H1 (cell line): Measurements from ENCODE around the gene CDH9. TPM values are rescaled to one million over a fixed set of nuclear protein-coding genes. Genes with fewer than 3 reads are reported as not detected.

Source experiments
- CTCF ChIA-PET: fragments of 300-600 bp; sonication (Branson Sonifier 250); formaldehyde crosslinking; loops from one replicate; lab custom pipeline; 2021; ENCODE audit not compliant: partially characterized antibody; lab: Charles Lee
- POLR2A ChIA-PET: fragments of 300-600 bp; sonication (Branson Sonifier 250); formaldehyde crosslinking; loops from one replicate; lab custom pipeline; 2021; ENCODE audit warnings: inconsistent platforms; ENCODE audit not compliant: partially characterized antibody; lab: Charles Lee
- DNase-seq, 2 experiments: peaks; one replicate each; pipeline versions ENCODE4 v3.0.0 to v3.0.0-alpha.2; 2010 to 2022; ENCODE audit warnings: low spot score in 2 of 2, low read depth in 1 of 2, mixed read lengths in 1 of 2
- FAIRE-seq: peaks from 2 replicates; lab custom pipeline; 2011; peaks lifted over from hg19 to GRCh38; lab: Jason Lieb, UNC
- H2AFZ ChIP-seq: 2 replicates; pipeline ENCODE4 v1.8.1; 2012; ENCODE audit warnings: low read length, inconsistent platforms
- H2AK5ac ChIP-seq: 2 replicates; pipeline ENCODE4 v1.6.1; 2013; ENCODE audit warnings: low read depth, low read length
- H2BK120ac ChIP-seq: replicated peaks from 2 replicates; pipeline ENCODE3; 2013; ENCODE audit warnings: low read depth, low read length, inconsistent platforms
- H2BK12ac ChIP-seq: 2 replicates; pipeline ENCODE4 v1.6.1; 2013; ENCODE audit warnings: low read depth, low read length
- H2BK15ac ChIP-seq: 2 replicates; pipeline ENCODE4 v1.6.1; 2013; ENCODE audit warnings: low read length
- H2BK20ac ChIP-seq: 2 replicates; pipeline ENCODE4 v1.6.1; 2013; ENCODE audit warnings: low read length
- H2BK5ac ChIP-seq: 2 replicates; pipeline ENCODE4 v1.6.1; 2013; ENCODE audit warnings: low read depth, low read length
- H3K14ac ChIP-seq: 2 replicates; pipeline ENCODE4 v1.6.1; 2013; ENCODE audit warnings: inconsistent platforms; ENCODE audit not compliant: insufficient read length
- H3K18ac ChIP-seq: 2 replicates; pipeline ENCODE4 v1.6.1; 2013; ENCODE audit warnings: low read length; ENCODE audit errors: extremely low read depth
- H3K23ac ChIP-seq: 2 replicates; pipeline ENCODE4 v1.6.1; 2013; ENCODE audit warnings: inconsistent platforms; ENCODE audit not compliant: insufficient read length
- H3K23me2 ChIP-seq: 2 replicates; pipeline ENCODE4 v1.6.1; 2013; ENCODE audit warnings: low read depth, low read length
- H3K27ac ChIP-seq: 2 replicates; pipeline ENCODE4 v1.6.1; 2011; ENCODE audit warnings: low read depth, low read length, inconsistent platforms
- H3K27me3 ChIP-seq, 4 experiments: replicated peaks in 1 of 4; 1 replicate in 1 of 4; 2 replicates in 3 of 4; pipeline versions ENCODE4 v1.6.1 to v1.8.1; 2011 to 2013; ENCODE audit warnings: low read length in 3 of 4, mild to moderate bottlenecking in 3 of 4, inconsistent platforms in 2 of 4, mixed read lengths in 2 of 4, moderate library complexity in 1 of 4; ENCODE audit not compliant: control insufficient read depth in 3 of 4, insufficient read depth in 3 of 4; ENCODE audit errors: extremely low read depth in 1 of 4
- H3K36me3 ChIP-seq, 4 experiments: 2 replicates each; pipeline versions ENCODE4 v1.6.1 to v1.8.1; 2011 to 2013; ENCODE audit warnings: mild to moderate bottlenecking in 4 of 4, low read length in 3 of 4, moderate library complexity in 2 of 4, control low read depth in 1 of 4, inconsistent platforms in 1 of 4; ENCODE audit not compliant: insufficient read depth in 4 of 4, control insufficient read depth in 2 of 4
- H3K4ac ChIP-seq: replicated peaks from 2 replicates; pipeline ENCODE3; 2013; ENCODE audit warnings: low read length, low read depth, mixed read lengths, inconsistent platforms; ENCODE audit not compliant: insufficient read length
- H3K4me1 ChIP-seq, 4 experiments: replicated peaks in 1 of 4; 1 replicate in 1 of 4; 2 replicates in 3 of 4; pipeline versions ENCODE4 v1.6.1 to v1.8.1; 2011 to 2013; ENCODE audit warnings: low read length in 3 of 4, inconsistent platforms in 2 of 4, mixed read lengths in 1 of 4; ENCODE audit not compliant: insufficient read depth in 4 of 4, control insufficient read depth in 3 of 4
- H3K4me2 ChIP-seq, 2 experiments: 2 replicates each; pipeline versions ENCODE4 v1.6.1 to v1.8.1; 2011 to 2013; ENCODE audit warnings: low read depth in 2 of 2, low read length in 2 of 2, control low read depth in 1 of 2, inconsistent platforms in 1 of 2, mild to moderate bottlenecking in 1 of 2; ENCODE audit not compliant: insufficient read depth in 1 of 2
- H3K4me3 ChIP-seq, 4 experiments: fragments of 200-600, 300-600 bp in 1 of 4; sonication (generic), shearing (Covaris generic), sonication (Bioruptor Twin) in 1 of 4; 2 replicates each; pipeline versions ENCODE4 v1.5.1 to v1.8.1; 2011 to 2016; ENCODE audit warnings: low read length in 4 of 4, low read depth in 3 of 4, control low read depth in 2 of 4, inconsistent platforms in 2 of 4, mild to moderate bottlenecking in 2 of 4, mixed read lengths in 1 of 4, moderate library complexity in 1 of 4; ENCODE audit not compliant: insufficient read depth in 2 of 4; ENCODE audit errors: extremely low read depth in 1 of 4
- H3K56ac ChIP-seq: replicated peaks from 2 replicates; pipeline ENCODE3; 2013; ENCODE audit warnings: low read depth, mild to moderate bottlenecking, mixed read lengths, low read length, inconsistent platforms; ENCODE audit not compliant: insufficient read length
- H3K79me1 ChIP-seq: 2 replicates; pipeline ENCODE4 v1.6.1; 2013; ENCODE audit warnings: low read depth, low read length, control low read depth
- H3K79me2 ChIP-seq, 2 experiments: 2 replicates each; pipeline versions ENCODE4 v1.6.1 to v1.8.1; 2012 to 2013; ENCODE audit warnings: low read length in 2 of 2, mild to moderate bottlenecking in 2 of 2, inconsistent platforms in 1 of 2; ENCODE audit not compliant: insufficient read depth in 2 of 2, control insufficient read depth in 1 of 2
- H3K9ac ChIP-seq, 4 experiments: replicated peaks in 1 of 4; 1 replicate in 1 of 4; 2 replicates in 3 of 4; pipeline versions ENCODE4 v1.6.1 to v1.8.1; 2011 to 2013; ENCODE audit warnings: low read depth in 3 of 4, low read length in 3 of 4, control low read depth in 2 of 4, mild to moderate bottlenecking in 2 of 4, moderate library complexity in 2 of 4, inconsistent platforms in 1 of 4; ENCODE audit errors: extremely low read depth in 1 of 4
- H3K9me3 ChIP-seq, 2 experiments: 2 replicates each; pipeline versions ENCODE4 v1.6.1 to v1.8.1; 2012 to 2013; ENCODE audit warnings: mild to moderate bottlenecking in 2 of 2, moderate library complexity in 2 of 2, control low read depth in 1 of 2, inconsistent platforms in 1 of 2, low read depth in 1 of 2, low read length in 1 of 2, mixed read lengths in 1 of 2; ENCODE audit not compliant: insufficient read depth in 2 of 2
- H4K20me1 ChIP-seq, 2 experiments: replicated peaks in 1 of 2; 2 replicates each; pipeline versions ENCODE3 to v1.8.1; 2011 to 2013; ENCODE audit warnings: inconsistent platforms in 2 of 2, low read length in 2 of 2, mild to moderate bottlenecking in 1 of 2; ENCODE audit not compliant: insufficient read depth in 2 of 2, control insufficient read depth in 1 of 2
- H4K5ac ChIP-seq: 2 replicates; pipeline ENCODE4 v1.6.1; 2013; ENCODE audit warnings: low read length, low read depth, mixed read lengths, inconsistent platforms; ENCODE audit not compliant: insufficient read length
- H4K8ac ChIP-seq: 2 replicates; pipeline ENCODE4 v1.8.0; 2013; ENCODE audit warnings: mild to moderate bottlenecking, moderate library complexity, low read length, inconsistent platforms; ENCODE audit not compliant: insufficient read depth; ENCODE audit errors: extremely low read depth
- H4K91ac ChIP-seq: replicated peaks from 2 replicates; pipeline ENCODE3; 2013; ENCODE audit warnings: low read length, mixed read lengths, inconsistent platforms; ENCODE audit not compliant: insufficient read length
- SIX5 ChIP-seq: IDR thresholded peaks from 2 replicates; pipeline ENCODE4 v1.6.1; 2011; ENCODE audit warnings: mild to moderate bottlenecking, low read depth, low read length
- WGBS, 2 experiments: shearing (Covaris generic) in 1 of 2; methylation state at CpG; one replicate each; pipeline versions ENCODE4 v1.1.6 to v1.1.7; 2013 to 2015; ENCODE audit warnings: low lambda C conversion rate in 2 of 2, mixed read lengths in 2 of 2, inconsistent platforms in 1 of 2, low coverage in 1 of 2, missing lambda C conversion rate in 1 of 2; ENCODE audit not compliant: insufficient replicate concordance in 2 of 2, insufficient coverage in 1 of 2, insufficient read length in 1 of 2; ENCODE audit errors: extremely low coverage in 1 of 2, missing lambda C conversion rate in 1 of 2; 5-methylcytosine and 5-hydroxymethylcytosine counted together
- polyA plus RNA-seq, 7 experiments: library from polyadenylated mRNA; depleted of rRNA in 3 of 7; stranded (reverse) in 5 of 7; unstranded in 2 of 7; fragments of >200 nt in 5 of 7; fragments of 200-250 nt in 2 of 7; gene quantifications; 1 replicate in 5 of 7; 2 replicates in 1 of 7; 4 replicates in 1 of 7; pipeline versions ENCODE4 v1.2.1 to v1.2.3, GENCODE V29; 2011 to 2013; ENCODE audit warnings: missing spikeins in 2 of 7, mixed read lengths in 2 of 7
- total RNA-seq: library from RNA; stranded (reverse); fragmentation: NEBNext Ultra II Directional; extraction: Animal tissue kit (Norgen Biotek cat#: 25700); gene quantifications from 2 replicates; pipeline ENCODE4 v1.2.1, GENCODE V29; 2021

CDH9 gene
- total and polyA plus RNA-seq, 2 of the 8 experiments (the other 6 are each of a cell fraction or from before 2014, with no cell fraction given) = 0.54 to 1.0 TPM

DNA sequence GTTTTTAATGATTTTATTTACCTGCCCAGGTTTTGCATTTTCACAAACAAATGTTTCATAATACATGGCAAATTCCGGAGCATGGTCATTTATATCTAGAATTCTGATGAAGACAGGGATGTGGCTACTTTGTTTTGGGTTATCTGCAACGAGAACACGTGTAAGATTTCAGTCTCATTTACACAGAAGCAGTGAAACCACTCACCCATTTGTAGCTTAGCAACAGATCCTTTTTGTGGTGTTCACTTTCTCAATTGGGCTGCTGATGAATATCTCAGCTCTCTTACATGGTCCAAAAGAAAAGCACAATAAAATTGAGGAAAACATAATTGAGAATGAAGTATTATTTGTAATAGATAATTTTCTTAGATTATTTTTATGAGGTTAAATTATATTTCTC is 148.6 kb downstream of the CDH9 start:
- H4K20me1 ChIP-seq = no peaks in the 10 kb centered on the region
- no peaks in the 10 kb centered on the region for H3K23me2 ChIP-seq
- FAIRE-seq (no peak), DNase-seq (no peak)
- no peak overlapping the region for H2BK15ac ChIP-seq
- H2AK5ac ChIP-seq = no peak overlapping the region
- H3K36me3 ChIP-seq = no peaks in the 10 kb centered on the region
- H3K4me3 ChIP-seq = no peak overlapping the region
- H3K14ac ChIP-seq = no peak overlapping the region
- H2AFZ ChIP-seq = no peak overlapping the region
- H2BK120ac ChIP-seq = no peak overlapping the region
- no peaks in the 10 kb centered on the region for H3K9me3 ChIP-seq
- H3K23ac ChIP-seq = no peak overlapping the region
- no peaks in the 10 kb centered on the region for H3K79me2 ChIP-seq
- no peak overlapping the region for H4K8ac ChIP-seq
- H2BK12ac ChIP-seq = no peak overlapping the region
- H2BK5ac ChIP-seq = no peak overlapping the region
- WGBS, 2 experiments = 86% methylated on average over 3 of the region's 3 CpGs; no CpG with 5 or more reads in 1 of the 2 experiments
- ChIA-PET POLR2A (no interaction called here), CTCF (no interaction called here)
- no peak overlapping the region for H4K5ac ChIP-seq
- no peak overlapping the region for H3K9ac ChIP-seq
- no peak overlapping the region for H3K4ac ChIP-seq
- no peak overlapping the region for H3K4me2 ChIP-seq
- no peak overlapping the region for H2BK20ac ChIP-seq
- no peak overlapping the region for H4K91ac ChIP-seq
- H3K79me1 ChIP-seq = no peaks in the 10 kb centered on the region
- no peaks in the 10 kb centered on the region for H3K27me3 ChIP-seq
- H3K18ac ChIP-seq = no peak overlapping the region
- H3K56ac ChIP-seq = no peak overlapping the region
- H3K4me1 ChIP-seq = no peaks in the 10 kb centered on the region
- H3K27ac ChIP-seq = no peak overlapping the region
- no peak for TF ChIP-seq SIX5
